Keratinocyte (primary cell): ENCODE data around the gene TP53BP1. TPM values are rescaled to one million over a fixed set of nuclear protein-coding genes. Genes with fewer than 3 reads are reported as not detected.

Experiments used
- DNase-seq: peaks from one replicate; pipeline ENCODE4 v3.0.0-alpha.2; 2011; ENCODE audit warnings: low read depth, missing footprints, low spot score
- FAIRE-seq: peaks from 2 replicates; lab custom pipeline; 2011; peaks lifted over from hg19 to GRCh38; lab: Jason Lieb, UNC
- H2AFZ ChIP-seq: 2 replicates; pipeline ENCODE4 v1.6.0; 2012; ENCODE audit warnings: low read length, control low read depth, inconsistent platforms; ENCODE audit not compliant: control insufficient read depth
- H3K27ac ChIP-seq: 2 replicates; pipeline ENCODE4 v1.5.1; 2011; ENCODE audit warnings: low read length; ENCODE audit not compliant: control insufficient read depth, insufficient read depth
- H3K27me3 ChIP-seq: 3 replicates; pipeline ENCODE4 v1.6.0; 2011; ENCODE audit warnings: low read length; ENCODE audit not compliant: control insufficient read depth, insufficient read depth; ENCODE audit errors: extremely low read depth
- H3K36me3 ChIP-seq, 2 experiments: 2 replicates in 1 of 2; 3 replicates in 1 of 2; pipeline ENCODE4 v1.5.1; 2011; ENCODE audit warnings: low read length in 2 of 2, mild to moderate bottlenecking in 1 of 2; ENCODE audit not compliant: control insufficient read depth in 2 of 2, insufficient read depth in 2 of 2; ENCODE audit errors: extremely low read depth in 1 of 2
- H3K4me1 ChIP-seq: 3 replicates; pipeline ENCODE4 v1.5.1; 2011; ENCODE audit warnings: low read length; ENCODE audit not compliant: control insufficient read depth, insufficient read depth; ENCODE audit errors: extremely low read depth
- H3K4me2 ChIP-seq: 3 replicates; pipeline ENCODE4 v1.6.0; 2011; ENCODE audit warnings: low read depth, low read length; ENCODE audit not compliant: control insufficient read depth, insufficient read depth; ENCODE audit errors: extremely low read depth
- H3K4me3 ChIP-seq, 3 experiments: fragments of 200-600 bp in 1 of 3; sonication (generic) in 1 of 3; 2 replicates in 2 of 3; 3 replicates in 1 of 3; pipeline ENCODE4 v1.5.1; 2011 to 2016; ENCODE audit warnings: low read length in 3 of 3, mild to moderate bottlenecking in 3 of 3, control low read depth in 2 of 3, inconsistent platforms in 1 of 3, low read depth in 1 of 3, mixed read lengths in 1 of 3, mixed run types in 1 of 3, moderate library complexity in 1 of 3; ENCODE audit not compliant: control insufficient read depth in 2 of 3, insufficient read depth in 2 of 3; ENCODE audit errors: extremely low read depth in 1 of 3
- H3K79me2 ChIP-seq: 2 replicates; pipeline ENCODE4 v1.6.0; 2012; ENCODE audit warnings: low read length; ENCODE audit not compliant: control insufficient read depth, insufficient read depth
- H3K9ac ChIP-seq: 3 replicates; pipeline ENCODE4 v1.6.0; 2011; ENCODE audit warnings: low read length; ENCODE audit not compliant: control insufficient read depth, insufficient read depth; ENCODE audit errors: extremely low read depth
- H3K9me1 ChIP-seq: 3 replicates; pipeline ENCODE4 v1.6.0; 2011; ENCODE audit warnings: low read length; ENCODE audit not compliant: control insufficient read depth, insufficient read depth; ENCODE audit errors: extremely low read depth
- H3K9me3 ChIP-seq: 2 replicates; pipeline ENCODE4 v1.5.1; 2012; ENCODE audit warnings: low read depth, low read length; ENCODE audit not compliant: control insufficient read depth
- H4K20me1 ChIP-seq: 3 replicates; pipeline ENCODE4 v1.6.0; 2011; ENCODE audit warnings: low read length; ENCODE audit not compliant: control insufficient read depth, insufficient read depth; ENCODE audit errors: extremely low read depth
- CTCF ChIP-seq, 3 experiments: IDR thresholded peaks in 1 of 3; conservative IDR thresholded peaks in 1 of 3; optimal IDR thresholded peaks in 1 of 3; 2 replicates in 2 of 3; 3 replicates in 1 of 3; pipeline versions ENCODE3 to v1.5.1; 2011; ENCODE audit warnings: low read length in 3 of 3, mild to moderate bottlenecking in 3 of 3, moderate library complexity in 2 of 3, control low read depth in 1 of 3, inconsistent platforms in 1 of 3; ENCODE audit not compliant: insufficient read depth in 2 of 3; ENCODE audit errors: extremely low read depth in 1 of 3
- EZH2 ChIP-seq: IDR thresholded peaks from one replicate; pipeline ENCODE4 v1.6.1; 2012; ENCODE audit warnings: inconsistent platforms, mild to moderate bottlenecking, low read length, moderate library complexity
- dilution Hi-C: fragments of 300-500 bp; cut with MboI; formaldehyde crosslinking; loops from one replicate; pipeline ENCODE4 v1.7.0; 2020; ENCODE audit warnings: low sequenced_read_pairs; ENCODE audit not compliant: extremely low pct_ligation_motif_present
- polyA plus RNA-seq, 5 experiments: library from polyadenylated mRNA; depleted of rRNA in 3 of 5; stranded (reverse) in 3 of 5; stranded (forward) in 1 of 5; unstranded in 1 of 5; fragments of >200 nt; gene quantifications; 1 replicate in 1 of 5; 2 replicates in 3 of 5; 3 replicates in 1 of 5; pipeline versions ENCODE4 v1.2.1 to v1.2.3, GENCODE V29; 2011 to 2012; ENCODE audit warnings: missing spikeins in 2 of 5, low read depth in 1 of 5, low replicate concordance in 1 of 5

Gene TP53BP1
- polyA plus RNA-seq, 1 donor (not counting 4 experiments of a cell fraction or from before 2014, with no cell fraction given): 30.7 TPM

- DNase-seq: no peak
- H3K9ac ChIP-seq: no peak overlapping the region
- H3K36me3 ChIP-seq: peaks cover 12 to 16% of the 10 kb centered on the region in 2 experiments
- no peaks in the 10 kb centered on the region for H3K4me1 ChIP-seq
- FAIRE-seq: no peak
- peaks cover 2% of the 10 kb centered on the region for H4K20me1 ChIP-seq
- no peak overlapping the region for H3K4me2 ChIP-seq
- no peaks in the 10 kb centered on the region for H3K9me1 ChIP-seq
- no peak overlapping the region for H3K4me3 ChIP-seq
- no peak overlapping the region for H2AFZ ChIP-seq
- no peaks in the 10 kb centered on the region for H3K9me3 ChIP-seq
- no peaks in the 10 kb centered on the region for H3K79me2 ChIP-seq
- H3K27ac ChIP-seq: no peak overlapping the region
- no peaks in the 10 kb centered on the region for H3K27me3 ChIP-seq
- TF ChIP-seq CTCF (optimal IDR thresholded peaks at IDR 0.05 in 1 of 3, IDR thresholded peaks at IDR 0.05 in 1 of 3, conservative IDR thresholded peaks at IDR 0.05 in 1 of 3; ENCODE audit: extremely low read depth in 1 of 3, insufficient read depth in 2 of 3, low read length in 3 of 3): no peak
- TF ChIP-seq EZH2: no peak
- dilution Hi-C loops: no loop called here
Measured at GRCh38 chr15:43390723-43391122, 102.2 kb downstream of the TP53BP1 start.

- H4K20me1 ChIP-seq: peaks cover 2% of the 10 kb centered on the region
- no peak for DNase-seq
- H3K9ac ChIP-seq: no peak overlapping the region
- dilution Hi-C loops: no loop called here
- H3K27me3 ChIP-seq: no peaks in the 10 kb centered on the region
- TF ChIP-seq CTCF (optimal IDR thresholded peaks at IDR 0.05 in 1 of 3, IDR thresholded peaks at IDR 0.05 in 1 of 3, conservative IDR thresholded peaks at IDR 0.05 in 1 of 3; ENCODE audit: extremely low read depth in 1 of 3, insufficient read depth in 2 of 3, low read length in 3 of 3) (no peak), EZH2 (no peak)
- H3K79me2 ChIP-seq: no peaks in the 10 kb centered on the region
- no peak for FAIRE-seq
- no peaks in the 10 kb centered on the region for H3K9me1 ChIP-seq
- no peaks in the 10 kb centered on the region for H3K4me1 ChIP-seq
- peaks cover 27 to 29% of the 10 kb centered on the region in 2 experiments for H3K36me3 ChIP-seq
- no peak overlapping the region for H2AFZ ChIP-seq
- no peaks in the 10 kb centered on the region for H3K9me3 ChIP-seq
- H3K27ac ChIP-seq: no peak overlapping the region
- no peak overlapping the region for H3K4me2 ChIP-seq
- H3K4me3 ChIP-seq: no peak overlapping the region
Measured at GRCh38 chr15:43383070-43383469, 109.9 kb downstream of the TP53BP1 start.
